Osteocyte (in vitro differentiated cells): ENCODE measurements around the gene NBEA. TPM values are rescaled to one million over a fixed set of nuclear protein-coding genes. Genes with fewer than 3 reads are reported as not detected.

Experiments used
- DNase-seq: peaks from one replicate; pipeline ENCODE4 v3.0.0; 2021; ENCODE audit warnings: mixed read lengths; ENCODE audit not compliant: unreplicated experiment; ENCODE audit errors: extremely low spot score
- H3K27ac Mint-ChIP-seq: one replicate; pipeline ENCODE4 v1.8.0; 2021; ENCODE audit warnings: mild to moderate bottlenecking, mixed read lengths; ENCODE audit not compliant: unreplicated experiment
- H3K27me3 Mint-ChIP-seq: one replicate; pipeline ENCODE4 v1.8.0; 2021; ENCODE audit warnings: mixed read lengths; ENCODE audit not compliant: unreplicated experiment
- H3K36me3 Mint-ChIP-seq: one replicate; pipeline ENCODE4 v1.8.0; 2021; ENCODE audit warnings: mixed read lengths; ENCODE audit not compliant: unreplicated experiment
- H3K4me1 Mint-ChIP-seq: one replicate; pipeline ENCODE4 v1.8.0; 2021; ENCODE audit warnings: mixed read lengths; ENCODE audit not compliant: unreplicated experiment
- H3K4me3 Mint-ChIP-seq: one replicate; pipeline ENCODE4 v1.8.0; 2021; ENCODE audit warnings: mild to moderate bottlenecking, moderate library complexity, mixed read lengths; ENCODE audit not compliant: unreplicated experiment
- H3K9me3 Mint-ChIP-seq: one replicate; pipeline ENCODE4 v1.8.0; 2021; ENCODE audit warnings: mixed read lengths; ENCODE audit not compliant: unreplicated experiment
- total RNA-seq: library from RNA; stranded (reverse); gene quantifications from 2 replicates; pipeline ENCODE4 v1.2.1, GENCODE V29; 2021
- TF ChIP-seq, protein P1 (sequence below): fragments of 200-600 bp; sonication (generic); IDR thresholded peaks from 2 replicates; pipeline ENCODE4 v1.5.0; 2021; ENCODE audit warnings: antibody characterized with exemption, mild to moderate bottlenecking, moderate library complexity

NBEA gene
- total RNA-seq, 1 donor from 2014 or later, result 10.9 TPM

DNA sequence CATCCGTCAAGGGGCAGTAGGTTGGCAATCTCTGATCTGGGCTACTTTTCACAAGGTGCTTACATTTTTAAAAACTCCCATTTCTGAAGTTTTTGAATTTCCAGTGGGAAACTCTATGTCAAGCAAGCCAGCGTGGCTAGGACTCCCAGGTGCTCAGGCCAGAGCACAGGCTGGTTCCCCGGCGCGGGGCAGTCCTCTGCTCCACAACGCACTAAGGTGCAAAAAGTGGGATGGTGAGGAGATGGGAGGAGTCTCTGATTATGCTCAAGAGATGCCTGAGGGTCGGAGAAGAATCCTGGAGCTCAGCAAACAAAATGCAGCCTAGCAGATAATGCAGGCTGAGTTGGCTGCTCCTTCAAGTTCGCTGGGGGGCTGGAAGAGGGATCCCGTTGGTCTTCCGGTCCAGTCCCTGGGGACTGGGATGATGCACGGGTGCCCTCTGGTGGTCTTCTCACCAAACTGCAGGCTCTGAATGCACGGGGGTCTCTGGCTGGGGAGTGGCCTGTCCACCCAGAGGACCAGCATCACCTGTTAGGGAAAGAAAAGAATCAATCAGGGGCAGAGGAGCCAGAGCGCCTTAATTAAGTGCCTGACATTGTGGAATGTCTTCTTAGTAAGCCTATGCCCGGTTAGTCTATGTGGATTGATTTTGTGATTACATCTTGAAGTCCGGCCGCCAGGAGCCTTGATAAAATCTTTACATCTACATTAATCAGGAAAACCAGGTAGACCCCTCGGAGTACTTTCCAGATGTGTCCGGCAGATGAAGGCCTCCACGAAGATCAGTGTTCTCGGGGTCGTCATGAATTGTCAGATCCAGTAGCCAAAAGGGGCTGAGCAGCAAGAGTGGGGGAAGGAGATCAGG is 778.9 kb downstream of the NBEA start:
- H3K9me3 Mint-ChIP-seq, result no peaks in the 10 kb centered on the region
- TF ChIP-seq, protein P1, sequence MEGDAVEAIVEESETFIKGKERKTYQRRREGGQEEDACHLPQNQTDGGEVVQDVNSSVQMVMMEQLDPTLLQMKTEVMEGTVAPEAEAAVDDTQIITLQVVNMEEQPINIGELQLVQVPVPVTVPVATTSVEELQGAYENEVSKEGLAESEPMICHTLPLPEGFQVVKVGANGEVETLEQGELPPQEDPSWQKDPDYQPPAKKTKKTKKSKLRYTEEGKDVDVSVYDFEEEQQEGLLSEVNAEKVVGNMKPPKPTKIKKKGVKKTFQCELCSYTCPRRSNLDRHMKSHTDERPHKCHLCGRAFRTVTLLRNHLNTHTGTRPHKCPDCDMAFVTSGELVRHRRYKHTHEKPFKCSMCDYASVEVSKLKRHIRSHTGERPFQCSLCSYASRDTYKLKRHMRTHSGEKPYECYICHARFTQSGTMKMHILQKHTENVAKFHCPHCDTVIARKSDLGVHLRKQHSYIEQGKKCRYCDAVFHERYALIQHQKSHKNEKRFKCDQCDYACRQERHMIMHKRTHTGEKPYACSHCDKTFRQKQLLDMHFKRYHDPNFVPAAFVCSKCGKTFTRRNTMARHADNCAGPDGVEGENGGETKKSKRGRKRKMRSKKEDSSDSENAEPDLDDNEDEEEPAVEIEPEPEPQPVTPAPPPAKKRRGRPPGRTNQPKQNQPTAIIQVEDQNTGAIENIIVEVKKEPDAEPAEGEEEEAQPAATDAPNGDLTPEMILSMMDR, result peak; percentile 99
- DNase-seq, result peak; percentile 87
- no peaks in the 10 kb centered on the region for H3K27me3 Mint-ChIP-seq
- peaks cover 43% of the 10 kb centered on the region for H3K4me1 Mint-ChIP-seq
- peak overlapping the region; percentile 27 for H3K4me3 Mint-ChIP-seq
- H3K36me3 Mint-ChIP-seq, result no peaks in the 10 kb centered on the region
- H3K27ac Mint-ChIP-seq, result no peak overlapping the region
